Measurements from ENCODE around the gene SLC5A4.

The SLC5A4 gene

DNA sequence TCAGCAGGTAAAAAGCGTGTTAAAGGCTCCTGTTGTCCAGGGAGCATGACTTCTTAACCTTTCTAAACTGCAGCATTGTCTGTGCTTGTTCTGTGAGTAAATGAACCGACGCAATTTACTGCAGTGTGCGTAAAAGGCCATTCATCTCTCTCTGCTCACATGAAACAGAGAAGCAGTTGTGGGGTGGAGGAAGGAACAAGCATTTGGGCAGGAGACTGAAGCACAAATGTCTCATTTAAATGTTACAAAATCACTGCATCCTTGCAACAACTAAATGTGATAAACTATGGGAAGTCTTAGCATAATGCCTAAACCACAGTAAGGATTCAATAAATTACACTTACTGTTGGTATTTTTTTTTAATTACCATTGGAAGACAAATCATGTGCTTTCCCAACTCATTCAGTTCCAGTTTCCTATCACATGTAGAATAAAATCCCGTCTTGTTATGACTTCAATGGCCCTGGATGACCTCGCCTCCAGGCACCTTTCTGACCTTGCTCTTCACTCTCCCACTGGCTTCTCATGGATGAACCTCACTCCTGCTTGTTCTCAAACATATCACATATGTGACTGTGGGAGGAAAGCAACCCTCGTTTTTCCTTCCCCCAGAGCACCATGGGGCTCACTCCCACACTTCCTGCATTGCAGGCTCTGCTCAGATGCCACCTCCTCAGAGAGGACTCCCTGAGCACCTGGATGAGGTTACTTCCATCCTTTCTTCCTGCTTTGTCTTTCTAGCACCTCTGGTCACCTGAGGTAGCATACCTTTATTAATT, 28.6 kb downstream of the SLC5A4 start:
- no peak for DNase-seq

DNA sequence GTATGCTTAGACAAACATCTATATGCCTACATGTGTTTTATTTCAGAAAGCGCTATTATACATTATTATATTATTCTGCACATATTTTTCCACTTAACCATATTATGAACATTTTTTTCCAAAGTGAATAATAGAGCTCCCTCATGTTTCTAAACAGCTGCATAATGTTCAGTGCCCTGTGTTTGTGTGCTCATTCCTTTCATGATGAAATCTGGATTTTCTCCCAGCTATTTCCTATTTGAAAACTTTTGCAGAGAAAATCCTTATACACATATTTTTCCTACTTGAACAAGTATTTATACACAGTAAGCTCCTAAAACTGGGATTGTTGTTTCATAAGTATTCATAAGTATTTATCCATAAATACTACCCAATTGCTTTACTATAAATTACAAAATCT, 32.2 kb downstream of the SLC5A4 start:
- DNase-seq = no peak

DNA sequence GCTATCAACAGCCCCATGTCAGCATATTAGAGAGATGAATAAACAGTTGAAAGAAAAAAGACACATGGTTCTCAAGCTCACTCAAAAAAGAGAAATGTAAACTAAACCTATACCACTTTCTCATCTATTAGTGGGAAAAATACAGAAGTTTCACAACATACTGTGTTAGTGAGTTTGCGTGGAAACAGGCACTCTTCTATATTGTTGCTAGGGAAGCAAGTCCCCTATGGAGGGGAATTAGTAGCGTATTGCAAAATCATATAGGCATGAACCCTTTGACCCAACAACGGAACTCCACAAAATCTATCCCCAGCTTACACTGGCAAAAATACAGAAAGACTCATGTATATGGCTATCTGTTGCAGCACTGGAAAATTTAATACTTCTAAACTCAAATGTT, 36.1 kb downstream of the SLC5A4 start:
- DNase-seq = no peak

DNA sequence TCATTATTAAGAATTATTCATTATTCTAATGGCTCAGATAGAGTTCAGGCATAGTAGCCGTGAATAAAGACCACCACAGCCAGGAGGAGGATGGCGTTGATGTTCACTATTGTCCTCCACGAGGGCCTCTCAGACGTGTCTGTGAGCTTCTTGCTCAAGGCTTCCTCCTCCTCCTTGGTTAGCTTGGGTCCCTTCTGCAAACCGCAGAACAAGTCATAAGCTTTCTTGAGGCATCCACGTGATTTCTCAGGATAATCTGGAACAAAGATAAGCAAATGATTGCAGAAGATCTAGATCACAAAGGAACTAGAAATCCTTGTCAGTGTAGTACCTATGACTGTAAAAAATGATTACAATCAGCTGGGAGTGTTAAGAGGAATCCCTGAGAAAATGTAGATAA, 36.7 kb downstream of the SLC5A4 start:
- no peak for DNase-seq

DNA sequence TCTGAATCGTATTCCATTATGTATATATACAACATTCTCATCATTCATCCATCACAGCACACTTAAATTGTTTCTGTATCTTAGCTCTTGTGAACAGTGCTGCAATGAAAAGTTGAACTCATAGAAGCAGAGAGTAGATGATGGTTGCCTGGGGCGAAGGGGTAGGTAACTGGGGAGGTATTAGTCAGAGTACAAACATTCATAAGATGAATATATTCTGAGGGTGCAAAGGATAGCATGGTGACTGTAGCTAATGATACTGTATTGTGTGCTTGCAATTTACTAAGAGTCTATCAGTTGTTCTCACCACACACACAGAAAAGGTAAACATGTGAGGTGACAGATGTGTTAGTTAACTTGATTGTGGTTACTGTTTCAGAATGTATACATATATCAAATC, 37.7 kb downstream of the SLC5A4 start:
- no peak for DNase-seq

DNA sequence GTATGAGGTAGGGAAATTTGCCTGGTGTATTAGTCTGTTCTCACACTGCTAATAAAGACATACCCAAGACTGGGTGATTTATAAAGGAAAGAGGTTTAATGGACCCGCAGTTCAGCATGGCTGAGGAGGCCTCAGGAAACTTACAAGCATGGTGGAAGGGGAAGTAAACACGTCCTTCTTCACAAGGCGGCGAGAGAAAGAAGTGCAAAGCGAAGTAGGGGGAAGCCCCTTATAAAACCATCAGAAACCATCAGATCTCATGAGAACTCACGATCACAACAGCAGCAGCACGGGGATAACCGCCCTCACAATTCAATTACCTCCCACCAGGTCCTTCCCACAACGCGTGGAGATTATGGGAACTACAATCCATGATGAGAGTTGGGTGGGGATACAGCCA, 38.2 kb downstream of the SLC5A4 start:
- no peak for DNase-seq

DNA sequence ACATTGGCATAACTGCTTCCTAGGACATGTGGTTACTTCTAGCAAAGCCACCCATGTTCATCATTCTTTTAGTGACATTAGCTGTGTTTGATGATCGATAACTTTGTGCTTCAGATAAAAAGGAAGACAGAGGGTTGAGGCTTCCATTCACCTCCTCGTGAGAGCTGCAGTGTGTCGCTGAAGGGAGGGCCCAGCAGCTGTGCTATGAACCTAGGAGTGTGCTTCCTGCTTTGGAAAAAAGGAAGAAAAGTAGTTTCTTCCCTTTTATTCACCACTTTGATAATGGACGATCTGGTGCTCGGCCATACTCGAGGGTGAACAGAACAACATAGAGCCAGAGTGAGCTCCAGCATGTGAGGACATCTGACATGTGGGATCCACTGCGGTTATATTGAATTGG, 44.1 kb downstream of the SLC5A4 start:
- DNase-seq = no peak

DNA sequence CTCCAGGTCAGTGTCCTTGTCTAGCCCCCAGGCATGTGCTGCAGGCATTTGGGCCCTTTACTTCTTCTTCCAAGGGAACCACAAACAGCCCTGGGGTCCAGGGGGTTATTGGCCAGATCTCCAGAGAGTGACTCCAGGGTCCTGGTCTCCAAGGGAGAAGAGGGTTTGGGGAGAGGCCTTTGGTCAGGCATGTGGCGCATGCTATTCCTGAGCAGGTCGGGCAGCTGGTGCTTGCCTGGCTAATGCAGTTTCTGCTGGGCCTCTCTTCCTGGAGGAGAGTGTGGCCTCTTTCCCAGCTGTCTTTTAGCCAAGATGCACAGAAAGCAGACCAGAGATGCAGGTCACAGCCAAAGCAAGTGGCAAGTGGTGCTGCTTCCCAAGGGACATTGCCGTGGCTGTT, 46.5 kb downstream of the SLC5A4 start:
- no peak for DNase-seq

DNA sequence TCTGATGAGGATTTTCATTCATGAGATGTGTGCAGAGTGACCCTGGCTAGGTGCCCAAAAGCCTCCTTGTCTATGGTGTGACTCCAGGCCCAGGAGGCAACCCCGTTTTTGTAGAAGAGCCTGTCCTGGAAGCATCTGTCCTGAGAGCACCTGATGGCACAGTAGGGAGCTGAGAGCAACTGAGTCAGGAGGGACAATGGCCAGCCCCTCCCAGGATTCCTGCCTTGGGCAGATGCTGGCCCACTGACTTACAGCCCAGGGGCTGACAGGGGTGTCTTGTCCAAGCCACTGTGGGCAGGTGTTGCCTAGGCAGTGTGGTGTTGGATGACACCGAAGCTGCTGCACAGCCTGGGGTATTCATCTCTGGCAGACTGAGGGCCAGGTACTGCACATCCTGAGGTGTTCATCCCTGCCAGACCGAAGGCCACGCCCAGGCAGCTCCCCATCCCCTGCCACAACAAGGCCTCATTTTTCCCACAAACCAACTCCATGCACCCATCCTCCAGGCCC, 47.1 kb downstream of the SLC5A4 start:
- DNase-seq = no peak

DNA sequence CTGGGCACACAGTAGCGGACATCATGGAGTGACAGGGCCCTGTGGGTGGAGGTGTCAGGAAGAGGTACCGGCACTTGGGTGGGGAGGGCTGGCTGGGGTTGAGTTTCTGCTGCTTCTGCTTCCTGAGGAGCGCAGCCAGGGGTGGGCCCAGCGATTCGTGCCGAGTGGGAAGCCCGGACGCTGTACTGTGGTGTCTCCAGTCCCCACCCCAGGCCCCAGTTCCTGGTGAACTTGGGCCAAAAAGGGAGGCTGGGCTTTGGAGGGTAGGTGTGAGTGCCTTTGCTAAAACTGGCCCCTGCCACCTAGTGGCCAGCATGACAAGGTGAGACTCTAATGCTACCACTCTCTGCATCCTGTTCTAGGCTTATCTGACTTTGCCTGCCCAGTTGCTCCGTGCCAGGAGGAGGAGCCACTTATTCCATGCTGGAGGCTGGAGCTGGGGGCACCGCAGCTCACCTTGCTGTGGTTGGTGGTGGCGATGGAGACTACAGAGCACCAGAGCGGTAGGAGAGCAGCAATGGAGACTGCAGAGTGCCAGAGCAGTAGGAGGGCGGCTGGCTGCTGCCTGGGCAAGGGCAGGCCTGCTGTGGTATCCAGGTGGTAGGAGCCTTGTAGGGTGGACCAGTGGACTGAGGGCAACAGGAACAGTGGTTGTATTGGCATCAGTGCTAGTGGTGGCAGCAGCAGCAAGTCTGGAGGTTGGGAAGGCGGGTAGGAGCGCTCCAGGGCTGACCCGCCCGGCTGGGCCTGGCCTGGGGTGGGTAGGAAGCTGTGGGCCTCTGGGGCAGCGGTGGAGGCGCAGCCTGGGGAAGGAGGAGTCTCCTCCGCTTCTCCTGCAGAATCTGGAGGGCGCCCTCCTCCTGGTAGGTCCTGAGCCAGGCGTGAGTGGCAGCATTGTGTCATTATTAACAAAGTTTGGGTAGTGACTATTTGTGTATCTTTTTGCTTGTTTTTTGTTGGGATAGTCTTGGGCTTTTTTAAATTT, 48.1 kb downstream of the SLC5A4 start:
- DNase-seq = peak; percentile 5

DNA sequence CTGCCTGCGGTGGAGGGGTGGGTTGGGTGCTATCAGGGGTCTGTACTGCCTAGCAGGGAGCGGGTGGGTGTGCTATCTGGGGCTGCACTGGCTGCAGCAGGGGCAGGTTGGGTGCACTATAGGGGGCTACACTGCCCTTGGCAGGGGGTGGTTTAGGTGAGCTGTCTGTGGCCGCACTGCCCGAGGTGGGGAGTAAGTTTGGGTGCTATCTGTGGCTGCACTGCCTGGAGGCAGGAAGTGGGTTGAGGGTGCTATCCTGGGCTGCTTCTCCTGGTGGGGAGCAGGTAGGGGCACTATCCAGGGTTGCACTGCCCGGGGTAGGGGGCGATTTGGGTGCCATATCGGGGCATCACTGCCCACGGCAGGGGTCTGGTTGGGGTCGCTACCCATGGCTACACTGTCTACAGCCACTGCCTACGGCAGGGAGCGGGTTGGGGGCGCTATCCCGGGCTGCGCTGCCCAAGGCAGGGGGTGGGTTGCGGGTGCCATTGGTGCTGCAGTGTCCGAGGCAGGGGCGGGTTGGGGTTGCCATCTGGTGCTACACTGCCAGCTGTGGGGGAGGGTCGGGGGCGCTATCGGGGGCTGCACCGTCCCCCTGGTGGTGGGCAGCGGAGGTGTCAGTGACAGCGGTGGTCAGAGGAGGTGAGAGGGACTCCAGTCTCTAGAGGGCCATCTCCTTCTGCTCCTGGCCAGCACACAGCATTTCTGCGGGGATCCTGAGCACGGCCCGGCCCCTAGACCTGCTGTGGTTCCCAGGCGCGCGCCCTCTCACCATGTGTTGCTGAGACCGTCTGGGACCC, 49.0 kb downstream of the SLC5A4 start:
- no peak for DNase-seq

DNA sequence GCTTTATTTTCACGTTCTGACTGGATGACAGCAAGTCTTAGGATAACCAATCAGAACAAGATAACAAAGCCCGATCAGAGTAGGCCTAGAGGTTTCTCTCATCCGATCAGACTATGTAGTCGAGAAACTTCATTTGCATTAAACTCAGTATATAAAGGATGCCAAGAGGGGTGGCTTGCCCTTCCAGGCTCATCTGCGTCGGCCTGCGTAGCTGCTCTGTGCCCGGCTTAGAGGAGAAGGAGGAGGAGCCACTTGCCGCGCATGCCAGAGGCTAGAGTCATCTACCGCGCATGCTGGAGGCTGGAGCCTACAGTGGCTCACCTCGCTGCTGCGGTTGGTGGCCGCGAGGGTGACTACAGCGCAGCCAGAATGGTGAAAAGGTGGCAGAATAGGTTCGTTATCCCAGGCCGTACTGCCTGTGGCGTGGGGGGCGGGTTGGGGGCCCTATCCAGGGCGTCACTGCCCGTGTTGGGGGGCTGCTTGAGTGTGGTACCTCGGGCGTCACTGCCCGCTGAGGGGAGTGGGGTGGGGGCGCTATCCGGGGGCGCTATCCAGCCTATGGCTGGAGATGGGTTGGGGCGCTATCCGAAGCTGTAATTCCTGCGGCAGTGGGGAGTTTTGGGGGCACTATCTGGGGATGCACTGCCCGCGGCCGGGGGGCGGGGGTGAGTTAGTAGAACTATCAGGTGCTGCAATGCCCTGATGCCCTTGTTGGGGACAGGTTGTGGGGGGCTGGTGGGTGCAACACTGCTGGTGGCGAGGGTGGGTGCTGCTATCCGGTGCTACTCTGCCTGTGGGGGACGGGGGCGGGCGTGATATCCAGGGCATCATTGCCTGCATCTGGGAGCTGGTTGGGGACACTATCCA, 50.1 kb downstream of the SLC5A4 start, which contains the start of gene RFPL2:
TSS of gene RFPL2 (minus strand) at position 218 of the 867 bp plus-strand sequence. CDS start 2,622 bp downstream, outside the sequence.
- peak; percentile 83 for DNase-seq

DNA sequence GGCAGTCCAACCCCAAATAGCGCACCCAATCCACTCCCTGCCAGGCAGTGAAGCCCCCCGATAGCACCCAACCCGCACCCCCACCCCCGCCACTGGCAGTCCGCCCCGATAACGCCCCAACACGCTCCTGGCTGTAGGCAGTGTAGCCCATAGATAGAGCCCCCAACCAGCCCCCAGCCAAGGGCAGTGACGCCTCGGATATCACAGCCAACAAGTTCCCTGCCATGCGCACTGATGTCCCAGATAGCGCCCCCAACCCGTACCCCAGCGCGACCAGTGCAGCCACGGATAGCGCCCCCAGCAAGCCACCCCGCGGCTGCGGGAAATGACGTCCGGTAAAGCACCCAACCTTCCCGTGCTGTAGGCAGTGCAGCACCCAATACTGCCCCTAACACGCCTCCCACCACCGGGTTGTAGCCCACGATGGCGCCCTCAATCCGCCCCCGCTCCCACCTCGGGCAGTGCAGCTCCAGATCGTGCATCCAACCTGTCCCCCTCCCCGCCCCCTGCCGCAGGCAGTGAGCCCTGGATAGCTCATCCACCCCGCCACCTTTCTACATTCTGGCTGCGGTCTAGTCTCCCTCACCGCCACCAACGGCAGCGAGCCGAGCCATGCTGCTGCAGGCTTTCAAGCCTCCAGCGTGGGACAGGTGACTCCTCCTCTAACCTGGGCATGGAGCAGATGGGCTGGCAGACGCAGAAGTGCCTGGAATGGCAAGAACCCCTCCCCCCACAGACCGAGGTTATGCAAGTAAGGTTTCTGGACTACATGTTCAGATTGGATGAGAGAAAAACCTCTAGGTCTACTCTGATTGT, 50.9 kb downstream of the SLC5A4 start:
- DNase-seq = no peak

DNA sequence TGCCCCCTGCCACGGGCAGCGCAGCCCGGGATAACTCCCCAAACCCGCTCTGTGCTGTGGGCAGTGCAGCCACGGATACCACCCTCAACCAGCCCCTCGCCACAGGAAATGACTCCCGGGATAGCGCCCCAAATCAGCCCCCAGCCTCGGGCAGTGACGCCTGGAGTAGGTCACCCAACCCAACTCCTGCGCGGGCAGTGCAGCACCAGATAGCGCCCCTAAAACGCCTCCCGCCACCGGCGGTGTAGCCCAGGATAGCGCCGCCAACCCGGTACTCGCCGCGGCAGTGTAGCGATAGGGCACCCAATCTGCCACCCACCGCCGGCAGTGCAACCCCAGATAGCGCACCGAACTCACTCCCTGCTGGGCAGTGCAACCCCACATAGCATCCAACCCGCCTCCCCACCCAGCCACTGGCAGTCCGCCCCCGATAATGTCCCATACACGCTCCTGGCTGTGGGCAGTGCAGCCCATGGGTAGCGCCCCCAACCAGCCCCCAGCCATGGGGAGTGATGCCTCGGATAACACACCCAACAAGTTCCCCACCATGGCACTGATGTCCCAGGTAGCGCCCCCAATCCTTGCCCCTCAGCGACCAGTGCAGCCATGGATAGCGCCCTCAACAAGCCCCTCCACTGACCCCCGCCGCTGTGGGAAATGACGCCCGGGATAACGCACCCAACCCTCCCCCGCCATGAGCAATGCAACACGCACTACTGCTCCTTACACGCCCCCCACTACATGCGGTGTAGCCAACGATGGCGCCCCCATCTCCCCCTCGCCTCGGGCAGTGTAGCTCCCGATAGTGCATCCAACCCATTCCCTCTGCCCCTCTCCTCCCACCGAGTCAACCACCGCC, 51.7 kb downstream of the SLC5A4 start:
- DNase-seq = no peak

DNA sequence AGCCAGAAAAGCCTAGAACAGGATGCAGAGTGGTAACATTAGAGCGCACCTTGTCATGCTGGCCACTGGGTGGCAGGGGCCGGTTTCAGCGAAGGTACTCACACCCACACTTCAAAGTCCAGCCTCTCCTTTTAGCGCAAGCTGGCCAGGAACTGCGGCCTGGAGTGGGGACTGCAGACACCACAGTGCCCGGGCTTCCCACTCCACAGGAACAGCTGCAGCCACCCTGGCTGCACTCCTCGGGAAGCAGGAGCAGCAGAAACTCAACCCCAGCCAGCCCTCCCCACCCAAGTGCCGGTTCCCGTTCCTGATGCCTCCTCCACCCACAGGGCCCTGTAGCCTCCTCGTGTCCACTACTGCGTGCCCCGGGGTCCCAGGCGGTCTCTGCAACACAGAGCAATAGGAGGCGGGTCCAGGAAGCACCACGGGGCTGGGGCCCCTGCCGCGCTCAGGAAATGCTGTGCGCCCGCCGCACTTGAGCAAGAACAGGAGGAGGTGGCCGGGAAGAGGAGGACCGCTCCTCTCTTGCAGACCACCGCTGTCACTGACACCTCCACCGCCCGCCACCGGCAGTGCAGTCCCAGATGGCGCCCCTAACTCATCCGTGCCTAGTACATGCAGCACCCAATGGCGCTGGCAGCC, 52.5 kb downstream of the SLC5A4 start:
- DNase-seq = peak; percentile 57

DNA sequence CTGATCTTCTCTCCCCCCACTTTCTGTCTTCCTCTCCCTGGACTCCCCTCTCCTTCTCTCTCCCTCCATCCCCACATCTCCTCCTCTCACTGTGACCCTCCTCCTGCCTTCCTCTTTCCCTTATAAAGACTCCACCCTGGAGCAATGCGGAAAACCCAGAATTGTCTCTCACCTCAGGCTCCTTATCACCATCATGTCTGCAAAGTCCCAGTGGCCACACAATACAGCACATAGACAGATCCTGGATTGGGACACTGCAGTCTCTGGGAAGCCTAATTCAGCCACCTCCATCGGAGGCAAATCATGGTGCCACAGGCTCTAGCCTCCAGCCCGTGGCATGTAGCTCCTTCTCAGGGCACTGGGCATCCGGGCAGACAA, 53.0 kb downstream of the SLC5A4 start:
- no peak for DNase-seq

DNA sequence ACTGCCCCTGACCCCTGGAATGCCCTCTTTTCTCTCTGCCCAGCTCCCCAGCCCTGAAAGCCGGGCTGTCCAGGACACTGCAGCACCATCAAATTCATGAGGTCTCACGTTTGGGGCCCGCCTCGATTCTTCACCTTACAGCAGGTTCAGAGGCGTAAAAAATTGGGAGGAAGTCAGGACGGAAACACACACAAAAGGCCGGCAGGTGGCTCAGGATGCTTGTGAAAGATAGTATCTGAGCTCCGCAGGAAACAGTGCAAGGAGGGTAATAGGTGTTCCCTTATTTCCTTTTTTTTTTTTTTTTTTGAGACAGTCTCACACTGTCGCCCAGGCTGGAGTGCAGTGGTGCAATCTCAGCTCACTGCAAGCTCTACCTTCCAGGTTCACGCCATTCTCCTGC, 54.4 kb downstream of the SLC5A4 start:
- DNase-seq = no peak

DNA sequence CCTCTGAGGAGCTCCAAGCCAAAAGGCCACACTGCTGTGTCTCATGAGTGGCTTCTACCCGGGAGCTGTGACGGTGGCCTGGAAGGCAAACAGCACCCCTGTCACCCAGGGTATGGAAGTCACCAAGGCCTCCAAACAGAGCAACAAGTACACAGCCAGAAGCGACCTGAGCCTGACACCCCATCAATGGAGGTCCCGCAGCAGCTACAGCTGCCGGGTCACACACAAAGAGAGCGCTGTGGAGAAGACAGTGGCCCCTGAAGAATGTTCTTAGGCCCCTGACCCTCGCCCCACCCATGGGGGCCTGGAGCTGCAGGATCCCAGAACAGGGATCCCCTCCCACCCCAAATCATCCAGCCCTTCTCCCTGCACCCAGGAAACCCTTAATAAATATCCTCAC, 55.2 kb downstream of the SLC5A4 start:
- no peak for DNase-seq

DNA sequence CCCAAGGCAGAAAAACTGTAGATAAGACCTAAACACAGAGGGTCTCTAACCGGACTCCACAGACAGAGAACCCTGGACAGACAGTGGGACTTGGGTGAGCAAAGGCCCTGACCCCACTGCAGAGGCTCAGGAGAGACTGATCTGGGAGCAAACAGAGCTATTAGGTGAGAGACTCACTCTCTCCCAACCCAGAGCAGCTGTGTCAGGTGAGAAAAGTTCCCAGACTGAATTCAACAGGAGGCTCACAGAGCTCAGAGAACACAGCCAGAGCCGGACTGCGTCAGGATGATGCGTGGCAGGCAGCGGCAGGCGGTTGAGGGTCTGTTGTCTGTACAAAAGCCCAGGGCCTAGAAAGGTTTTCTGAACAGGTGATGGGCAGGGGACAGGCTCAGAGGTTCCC, 55.8 kb downstream of the SLC5A4 start:
- DNase-seq = no peak
